K562 (cell line): Measurements from ENCODE around the gene TBC1D25. TPM values are rescaled to one million over a fixed set of nuclear protein-coding genes. Genes with fewer than 3 reads are reported as not detected.

ENCODE experiments used
- BRD4 ChIP-seq: fragments of 200-600 bp; sonication (generic); IDR thresholded peaks from 2 replicates; pipeline ENCODE4 v1.6.1; 2017; ENCODE audit warnings: inconsistent platforms
- ETV1 ChIP-seq: fragments of 450-650 bp; conservative IDR thresholded peaks from 2 replicates; pipeline ENCODE4 v1.6.1; 2016; ENCODE audit warnings: missing genetic modification characterization, control low read depth, low read depth, missing compliant biosample characterization
- FUS ChIP-seq: fragments of 200-400 bp; formaldehyde crosslinking; optimal IDR thresholded peaks from 2 replicates; pipeline ENCODE3; 2017; ENCODE audit warnings: low read depth, low read length
- GTF2A2 ChIP-seq: IDR thresholded peaks from 2 replicates; pipeline ENCODE4 v1.6.1; 2016; ENCODE audit warnings: mild to moderate bottlenecking, missing genetic modification characterization, missing compliant biosample characterization
- KDM4B ChIP-seq, 2 experiments: fragments of 450-650 bp in 1 of 2; sonication (generic) in 1 of 2; IDR thresholded peaks; 2 replicates each; pipeline ENCODE4 v1.6.1; 2016 to 2017; ENCODE audit warnings: borderline replicate concordance in 2 of 2, antibody characterized with exemption in 1 of 2, low read depth in 1 of 2, mild to moderate bottlenecking in 1 of 2
- KDM5B ChIP-seq: fragments of 200-600 bp; sonication (generic); IDR thresholded peaks from 2 replicates; pipeline ENCODE4 v1.6.1; 2012; ENCODE audit warnings: low read depth, mild to moderate bottlenecking, moderate library complexity, low read length, control low read depth, inconsistent platforms; ENCODE audit not compliant: insufficient replicate concordance
- MCM2 ChIP-seq: fragments of 450-650 bp; IDR thresholded peaks from 2 replicates; pipeline ENCODE4 v1.6.1; 2017; ENCODE audit warnings: low read depth, mild to moderate bottlenecking
- NCOA2 ChIP-seq, 2 experiments: fragments of 450-650 bp; IDR thresholded peaks; 2 replicates each; pipeline ENCODE4 v1.6.1; 2018; ENCODE audit warnings: mild to moderate bottlenecking in 2 of 2, moderate library complexity in 1 of 2; ENCODE audit not compliant: partially characterized antibody in 2 of 2
- NELFE ChIP-seq: IDR thresholded peaks from 2 replicates; pipeline ENCODE4 v1.6.1; 2011; ENCODE audit warnings: mild to moderate bottlenecking; ENCODE audit not compliant: insufficient read depth, insufficient read length
- NFE2 ChIP-seq: IDR thresholded peaks from 2 replicates; pipeline ENCODE4 v1.6.1; 2014; ENCODE audit warnings: antibody characterized with exemption, low read depth
- NR2C1 ChIP-seq, 2 experiments: fragments of 450-650 bp; IDR thresholded peaks; 2 replicates each; pipeline ENCODE4 v1.6.1; 2017; ENCODE audit warnings: mild to moderate bottlenecking in 2 of 2, antibody characterized with exemption in 1 of 2, inconsistent platforms in 1 of 2, missing compliant biosample characterization in 1 of 2, missing genetic modification characterization in 1 of 2
- PPARD ChIP-seq: fragments of 250-450 bp; sonication (Bioruptor Pico); IDR thresholded peaks from 2 replicates; pipeline ENCODE4 v1.8.0; 2022; ENCODE audit warnings: inconsistent platforms, mild to moderate bottlenecking, moderate library complexity
- RFX1 ChIP-seq: fragments of 450-650 bp; IDR thresholded peaks from 2 replicates; pipeline ENCODE4 v1.6.1; 2016; ENCODE audit warnings: mild to moderate bottlenecking, moderate library complexity
- SMARCA4 ChIP-seq: fragments of 450-650 bp; IDR thresholded peaks from 2 replicates; pipeline ENCODE4 v1.6.1; 2016
- TOE1 ChIP-seq, 2 experiments: fragments of 450-650 bp in 1 of 2; sonication (generic) in 1 of 2; formaldehyde crosslinking in 1 of 2; IDR thresholded peaks; 2 replicates each; pipeline versions ENCODE4 v1.7.1 to v1.8.0; 2016 to 2022; ENCODE audit warnings: borderline replicate concordance in 2 of 2, mild to moderate bottlenecking in 2 of 2, antibody characterized with exemption in 1 of 2, inconsistent platforms in 1 of 2, low read depth in 1 of 2, missing genetic modification reagents in 1 of 2, moderate library complexity in 1 of 2
- ZEB2 ChIP-seq: fragments of 450-650 bp; IDR thresholded peaks from 2 replicates; pipeline ENCODE4 v1.6.1; 2016
- ZNF23 ChIP-seq: fragments of 250-450 bp; sonication (Bioruptor Pico); IDR thresholded peaks from 2 replicates; pipeline ENCODE4 v1.4.0; 2020; ENCODE audit warnings: mild to moderate bottlenecking
- ZNF444 ChIP-seq: fragments of 250-450 bp; sonication (Bioruptor Pico); IDR thresholded peaks from 2 replicates; pipeline ENCODE4 v1.4.0; 2020; ENCODE audit warnings: mild to moderate bottlenecking, moderate library complexity
- ZNF507 ChIP-seq: conservative IDR thresholded peaks from 2 replicates; pipeline ENCODE4 v1.6.1; 2017; ENCODE audit warnings: missing genetic modification characterization, missing compliant biosample characterization
- ZNF766 ChIP-seq: fragments of 200-800 bp; sonication (Bioruptor generic); conservative IDR thresholded peaks from 2 replicates; pipeline ENCODE4 v1.6.1; 2016; ENCODE audit warnings: missing genetic modification characterization, missing compliant biosample characterization
- polyA plus RNA-seq, 8 experiments: library from polyadenylated mRNA; depleted of rRNA in 4 of 8; stranded (reverse) in 5 of 8; unstranded in 3 of 8; fragments of >200 nt; fragmentation: Nextera tagmentation in 2 of 8; fragmentation: Illumina TruSeq in 1 of 8; extraction: Ambion mirVana in 2 of 8; extraction: Trizol in 1 of 8; gene quantifications; 2 replicates each; pipeline versions ENCODE4 v1.2.1 to v1.2.3, GENCODE V29; 2011 to 2014; ENCODE audit warnings: inconsistent platforms in 1 of 8, missing spikeins in 1 of 8
- total RNA-seq, 7 experiments: library from RNA; depleted of rRNA in 6 of 7; stranded (reverse); fragments of >200 nt in 6 of 7; fragmentation: Illumina TruSeq in 2 of 7; extraction: Trizol in 2 of 7; gene quantifications; 2 replicates each; pipeline versions ENCODE4 v1.2.1 to v1.2.3, GENCODE V29; 2011 to 2021; ENCODE audit warnings: low replicate concordance in 1 of 7
- TF ChIP-seq, protein P1 (sequence below): sonication (generic); formaldehyde crosslinking; IDR thresholded peaks from 2 replicates; pipeline ENCODE4 v1.8.1; 2023; ENCODE audit warnings: mild to moderate bottlenecking, missing genetic modification reagents
- TF ChIP-seq, protein P2 (sequence below): fragments of 450-650 bp; IDR thresholded peaks from 2 replicates; pipeline ENCODE4 v1.6.1; 2016; ENCODE audit warnings: low read depth, mild to moderate bottlenecking, moderate library complexity

Gene TBC1D25
- total and polyA plus RNA-seq, 9 of the 15 experiments (the other 6 are each of a cell fraction or from before 2014, with no cell fraction given): 0.62 to 10.6 (median 3.9) TPM

DNA sequence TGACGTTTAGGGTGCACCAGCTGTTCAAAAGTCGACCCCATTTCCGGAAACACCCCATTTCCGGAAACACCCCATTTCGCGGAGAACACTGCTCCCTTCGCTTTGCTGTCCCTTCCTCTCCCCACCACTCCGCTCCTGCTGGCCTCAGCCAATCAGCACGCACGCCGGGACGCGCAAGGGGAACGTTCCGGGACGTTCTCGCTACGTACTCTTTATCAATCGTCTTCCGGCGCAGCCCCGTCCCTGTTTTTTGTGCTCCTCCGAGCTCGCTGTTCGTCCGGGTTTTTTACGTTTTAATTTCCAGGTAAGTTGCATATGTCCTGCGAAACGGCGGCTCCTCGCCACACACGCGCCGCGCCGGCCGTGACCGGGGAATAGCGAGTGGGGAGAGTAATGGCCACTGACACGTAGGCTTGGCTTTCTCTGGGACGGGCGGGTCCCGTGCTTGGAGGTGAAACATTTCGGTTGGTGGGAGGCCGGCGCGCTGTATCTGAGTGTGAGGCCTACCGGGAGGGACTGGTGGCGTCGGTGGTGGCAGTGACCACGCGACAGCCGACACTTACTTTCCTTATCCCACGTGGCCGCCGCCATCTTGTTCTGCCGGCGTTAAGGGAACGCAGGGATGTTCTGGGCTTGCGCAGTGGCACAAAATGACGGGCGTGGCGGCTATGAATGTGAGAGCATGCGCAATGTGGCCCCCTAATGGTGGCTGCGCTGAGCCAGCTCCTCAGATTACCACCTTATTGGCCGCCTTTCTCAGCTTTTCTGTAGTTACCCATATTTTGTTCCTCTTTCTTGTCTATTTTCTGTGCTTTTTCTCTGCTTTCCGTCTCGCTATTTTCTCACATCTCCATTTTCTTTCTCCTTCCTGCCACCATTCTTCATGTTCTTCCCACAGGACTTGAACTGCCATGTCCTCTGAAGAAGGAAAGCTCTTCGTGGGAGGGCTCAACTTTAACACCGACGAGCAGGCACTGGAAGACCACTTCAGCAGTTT, 35.1 kb downstream of the TBC1D25 start, which contains the start of gene RBM3 (continued):
- TF ChIP-seq NCOA2 (IDR thresholded peaks at IDR 0.05; ENCODE audit: partially characterized antibody in 2 of 2) (no peak), MCM2 (no peak), GTF2A2 (no peak), TOE1 (IDR thresholded peaks at IDR 0.05; ENCODE audit: borderline replicate concordance) (no peak; the same call in 1 of the 2 replicates), TOE1 (CRISPR knock-in tag; IDR thresholded peaks at IDR 0.05; ENCODE audit: borderline replicate concordance, low read depth) (no peak), NELFE (no peak), ZNF23 (CRISPR knock-in tag) (no peak), NR2C1 (IDR thresholded peaks at IDR 0.05) (peak; percentile 83; the same call in 1 of the 2 replicates), NR2C1 (tag; IDR thresholded peaks at IDR 0.05) (no peak), NFE2 (no peak), BRD4 (peak; percentile 94), ETV1 (tag) (peak; percentile 86), KDM4B (IDR thresholded peaks at IDR 0.05; ENCODE audit: borderline replicate concordance in 2 of 2, low read depth in 1 of 2) (peak in 1 of 2 experiments; percentile 90; a peak in 1 of 4 replicates), ZNF507 (tag) (no peak), FUS (no peak), ZNF444 (CRISPR knock-in tag) (no peak), RFX1 (0 out of 2 replicates have a peak, but pooled peaks have one; percentile 26), ZEB2 (peak; percentile 73; the same call in 1 of the 2 replicates), ZNF766 (no peak), SMARCA4 (no peak), KDM5B (peak; percentile 71), PPARD (CRISPR knock-in tag) (no peak)
- TF ChIP-seq, protein P1, sequence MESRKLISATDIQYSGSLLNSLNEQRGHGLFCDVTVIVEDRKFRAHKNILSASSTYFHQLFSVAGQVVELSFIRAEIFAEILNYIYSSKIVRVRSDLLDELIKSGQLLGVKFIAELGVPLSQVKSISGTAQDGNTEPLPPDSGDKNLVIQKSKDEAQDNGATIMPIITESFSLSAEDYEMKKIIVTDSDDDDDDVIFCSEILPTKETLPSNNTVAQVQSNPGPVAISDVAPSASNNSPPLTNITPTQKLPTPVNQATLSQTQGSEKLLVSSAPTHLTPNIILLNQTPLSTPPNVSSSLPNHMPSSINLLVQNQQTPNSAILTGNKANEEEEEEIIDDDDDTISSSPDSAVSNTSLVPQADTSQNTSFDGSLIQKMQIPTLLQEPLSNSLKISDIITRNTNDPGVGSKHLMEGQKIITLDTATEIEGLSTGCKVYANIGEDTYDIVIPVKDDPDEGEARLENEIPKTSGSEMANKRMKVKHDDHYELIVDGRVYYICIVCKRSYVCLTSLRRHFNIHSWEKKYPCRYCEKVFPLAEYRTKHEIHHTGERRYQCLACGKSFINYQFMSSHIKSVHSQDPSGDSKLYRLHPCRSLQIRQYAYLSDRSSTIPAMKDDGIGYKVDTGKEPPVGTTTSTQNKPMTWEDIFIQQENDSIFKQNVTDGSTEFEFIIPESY (CRISPR knock-in tag): no peak
- TF ChIP-seq, protein P2, sequence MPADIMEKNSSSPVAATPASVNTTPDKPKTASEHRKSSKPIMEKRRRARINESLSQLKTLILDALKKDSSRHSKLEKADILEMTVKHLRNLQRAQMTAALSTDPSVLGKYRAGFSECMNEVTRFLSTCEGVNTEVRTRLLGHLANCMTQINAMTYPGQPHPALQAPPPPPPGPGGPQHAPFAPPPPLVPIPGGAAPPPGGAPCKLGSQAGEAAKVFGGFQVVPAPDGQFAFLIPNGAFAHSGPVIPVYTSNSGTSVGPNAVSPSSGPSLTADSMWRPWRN: 0 out of 2 replicates have a peak, but pooled peaks have one; percentile 24
